NT2/D1 (cell line): ENCODE data around the gene FGFR3.

Experiments
- SUZ12 ChIP-seq: IDR thresholded peaks from 2 replicates; pipeline ENCODE4 v1.6.1; 2011; ENCODE audit not compliant: insufficient read length, insufficient read depth; ENCODE audit errors: extremely low read depth
- YY1 ChIP-seq: IDR thresholded peaks from 2 replicates; pipeline ENCODE4 v1.6.1; 2011; ENCODE audit not compliant: insufficient read length, insufficient read depth
- ZNF274 ChIP-seq: IDR thresholded peaks from 2 replicates; pipeline ENCODE4 v1.6.1; 2011; ENCODE audit warnings: mild to moderate bottlenecking, low read depth, low read length

- no peak for TF ChIP-seq YY1
- TF ChIP-seq ZNF274 = no peak
- no peak for TF ChIP-seq SUZ12
These were observed 41.2 kb upstream of the FGFR3 start for GRCh38 chr4:1751919-1752283.
